Thymus (tissue), 11 donors: ENCODE measurements around the gene ARID3B. TPM values are rescaled to one million over a fixed set of nuclear protein-coding genes. Genes with fewer than 3 reads are reported as not detected.

Source experiments
- DNase-seq, 9 donors: peaks; one replicate each; pipeline ENCODE4 v3.0.0-alpha.2; 2013; ENCODE audit warnings: low spot score in 9 of 9, low read depth in 6 of 9, missing footprints in 1 of 9
- H3K27ac ChIP-seq, 2 donors: one replicate each; pipeline ENCODE4 v1.5.1; 2013; ENCODE audit warnings: control low read depth in 1 of 2, low read depth in 1 of 2, low read length in 1 of 2, mild to moderate bottlenecking in 1 of 2, moderate library complexity in 1 of 2
- H3K27me3 ChIP-seq, 2 donors: one replicate each; pipeline ENCODE4 v1.5.1; 2013; ENCODE audit warnings: low read length in 1 of 2; ENCODE audit not compliant: control insufficient read depth in 2 of 2, insufficient read depth in 1 of 2
- H3K36me3 ChIP-seq, 2 donors: one replicate each; pipeline ENCODE4 v1.5.1; 2013; ENCODE audit warnings: low read length in 1 of 2, mild to moderate bottlenecking in 1 of 2, moderate library complexity in 1 of 2; ENCODE audit not compliant: control insufficient read depth in 2 of 2, insufficient read depth in 2 of 2
- H3K4me1 ChIP-seq, 2 donors: one replicate each; pipeline ENCODE4 v1.5.1; 2013; ENCODE audit warnings: low read length in 2 of 2; ENCODE audit not compliant: control insufficient read depth in 2 of 2, insufficient read depth in 2 of 2
- H3K4me3 ChIP-seq, 2 donors: one replicate each; pipeline ENCODE4 v1.5.1; 2013; ENCODE audit warnings: low read length in 2 of 2, control low read depth in 1 of 2, mild to moderate bottlenecking in 1 of 2
- H3K9me3 ChIP-seq, 2 donors: one replicate each; pipeline ENCODE4 v1.5.1; 2013; ENCODE audit warnings: low read length in 1 of 2, mild to moderate bottlenecking in 1 of 2; ENCODE audit not compliant: control insufficient read depth in 2 of 2, insufficient read depth in 1 of 2
- WGBS: extraction: QIAGEN DNeasy Blood & Tissue Kit; methylation state at CpG from one replicate; pipeline ENCODE4 v1.1.7; 2013; 5-methylcytosine and 5-hydroxymethylcytosine counted together
- polyA plus RNA-seq: library from polyadenylated mRNA; stranded (reverse); fragments of 200-250 nt; gene quantifications from one replicate; pipeline ENCODE4 v1.2.3, GENCODE V29; 2013
- total RNA-seq: library from RNA; stranded (reverse); fragments of 120-200 nt; gene quantifications from one replicate; pipeline ENCODE4 v1.2.4, GENCODE V29; 2013
- donor health status: healthy.

The ARID3B gene
- total and polyA plus RNA-seq, 2 donors, result 5.6 to 5.8 TPM

DNA sequence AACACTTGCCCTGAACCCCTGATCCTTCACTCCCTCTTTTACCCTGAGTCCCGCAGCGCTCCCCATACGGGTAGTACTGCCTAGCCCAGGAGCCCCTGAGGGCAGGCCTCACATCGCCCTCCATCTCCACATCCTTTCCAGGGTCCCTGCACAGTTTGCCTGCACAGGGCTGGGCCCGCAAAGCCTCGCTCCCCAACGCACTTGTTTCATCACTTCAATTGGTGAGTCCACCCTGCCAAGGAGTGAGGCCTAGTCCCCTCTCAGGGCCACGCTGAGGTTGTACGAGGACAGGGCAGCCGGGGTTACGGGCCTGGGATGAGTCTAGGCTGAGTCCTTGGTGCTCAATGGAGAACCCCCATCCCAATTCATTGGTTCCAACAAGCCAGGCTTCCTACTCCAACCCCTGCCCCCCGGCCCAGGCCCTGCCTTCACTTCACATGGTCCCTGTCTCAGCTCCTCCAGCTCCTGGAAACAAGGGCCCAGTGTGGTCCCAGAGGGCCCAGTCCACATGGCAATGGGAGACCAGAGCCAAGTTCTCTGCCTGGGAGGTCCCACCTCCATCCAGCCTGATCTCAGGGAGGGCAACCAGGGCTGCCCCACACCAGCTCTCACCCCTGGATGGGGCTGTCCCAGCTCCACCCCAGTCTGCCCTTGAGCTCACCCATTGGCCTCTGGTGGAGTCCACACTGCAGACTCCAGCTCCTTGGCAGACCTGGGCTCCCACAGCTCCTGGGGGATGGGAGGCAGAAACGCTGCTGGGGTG, 62.2 kb downstream of the ARID3B start:
- WGBS, result 98% methylated on average over 13 of the region's 13 CpGs
- Histone ChIP-seq H3K4me3 (no peak overlapping the region), H3K4me1 (peaks cover 7 to 15% of the 10 kb centered on the region in 2 donors), H3K27ac (no peak overlapping the region), H3K9me3 (no peaks in the 10 kb centered on the region), H3K27me3 (no peaks in the 10 kb centered on the region), H3K36me3 (no peaks in the 10 kb centered on the region)
- no peak for DNase-seq

- WGBS, result 94% methylated on average over 11 of the region's 11 CpGs
- no peak for DNase-seq
- peaks cover 2 to 6% of the 10 kb centered on the region in 2 donors for H3K4me1 ChIP-seq
- H3K36me3 ChIP-seq, result no peaks in the 10 kb centered on the region
- H3K9me3 ChIP-seq, result no peaks in the 10 kb centered on the region
- H3K4me3 ChIP-seq, result no peak overlapping the region
- H3K27ac ChIP-seq, result no peak overlapping the region
- peaks cover 0 to 2% of the 10 kb centered on the region in 2 donors for H3K27me3 ChIP-seq
Measured at GRCh38 chr15:74603789-74604705, 63.0 kb downstream of the ARID3B start.

GRCh38 chr15:74604983-74605794, 64.2 kb downstream of the ARID3B start:
- 93% methylated on average over 12 of the region's 12 CpGs for WGBS

DNA sequence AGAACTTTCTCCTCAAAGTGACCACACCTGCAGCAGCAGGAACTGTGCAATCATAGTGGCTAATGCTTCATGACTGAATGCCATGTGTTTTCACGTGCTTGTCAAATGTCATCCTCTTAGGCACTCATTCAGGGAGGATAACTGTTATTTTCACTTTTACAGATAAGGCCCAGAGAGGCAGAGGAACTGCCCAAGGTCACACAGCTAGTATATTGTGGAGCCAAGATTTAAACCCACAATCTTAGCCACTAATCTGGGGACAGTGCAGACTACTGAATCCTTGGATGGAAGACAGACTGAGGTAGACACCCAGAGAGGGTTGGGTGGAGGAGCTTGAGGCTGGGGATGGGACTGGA, 64.8 kb downstream of the ARID3B start:
- peaks cover 0 to 2% of the 10 kb centered on the region in 2 donors for H3K27me3 ChIP-seq
- H3K36me3 ChIP-seq, result no peaks in the 10 kb centered on the region
- DNase-seq, result no peak
- H3K9me3 ChIP-seq, result no peaks in the 10 kb centered on the region
- no peak overlapping the region for H3K4me3 ChIP-seq
- no peak overlapping the region for H3K27ac ChIP-seq
- WGBS, result 94% methylated on average over 1 of the region's 1 CpG
- H3K4me1 ChIP-seq, result peaks cover 0 to 11% of the 10 kb centered on the region in 2 donors

More at GRCh38 chr15:74604983-74605794, 64.2 kb downstream of the ARID3B start:
- H3K4me3 ChIP-seq, result no peak overlapping the region
- peaks cover 0 to 2% of the 10 kb centered on the region in 2 donors for H3K27me3 ChIP-seq
- H3K27ac ChIP-seq, result no peak overlapping the region
- H3K9me3 ChIP-seq, result no peaks in the 10 kb centered on the region
- H3K36me3 ChIP-seq, result no peaks in the 10 kb centered on the region
- DNase-seq, result no peak
- H3K4me1 ChIP-seq, result peaks cover 0 to 6% of the 10 kb centered on the region in 2 donors

DNA sequence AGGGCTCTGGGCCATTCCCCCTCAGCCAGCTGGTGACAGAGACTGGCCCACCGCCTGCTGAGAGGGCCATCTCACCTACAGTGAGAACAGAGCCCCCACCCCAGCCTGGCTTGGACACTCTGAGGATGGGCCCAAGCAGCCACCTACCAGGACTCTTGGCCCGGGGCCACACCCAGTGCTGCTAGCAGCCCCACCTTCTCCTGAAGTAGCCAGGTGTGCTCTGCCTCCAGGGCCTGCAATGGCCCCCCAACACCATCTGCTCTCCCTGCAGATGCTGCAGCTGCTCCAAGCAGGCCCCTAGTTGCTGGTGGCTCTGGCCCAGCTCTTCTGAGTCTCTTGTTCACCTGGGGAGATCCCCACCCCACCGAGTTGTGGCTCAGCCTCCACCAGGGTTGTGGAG, 67.8 kb downstream of the ARID3B start:
- no peak for DNase-seq
- H3K27ac ChIP-seq, result no peak overlapping the region
- H3K36me3 ChIP-seq, result no peaks in the 10 kb centered on the region
- H3K27me3 ChIP-seq, result peaks cover 0 to 2% of the 10 kb centered on the region in 2 donors
- no peak overlapping the region for H3K4me3 ChIP-seq
- H3K9me3 ChIP-seq, result no peaks in the 10 kb centered on the region
- 95% methylated on average over 3 of the region's 3 CpGs for WGBS
- H3K4me1 ChIP-seq, result peaks cover 0 to 14% of the 10 kb centered on the region in 2 donors

DNA sequence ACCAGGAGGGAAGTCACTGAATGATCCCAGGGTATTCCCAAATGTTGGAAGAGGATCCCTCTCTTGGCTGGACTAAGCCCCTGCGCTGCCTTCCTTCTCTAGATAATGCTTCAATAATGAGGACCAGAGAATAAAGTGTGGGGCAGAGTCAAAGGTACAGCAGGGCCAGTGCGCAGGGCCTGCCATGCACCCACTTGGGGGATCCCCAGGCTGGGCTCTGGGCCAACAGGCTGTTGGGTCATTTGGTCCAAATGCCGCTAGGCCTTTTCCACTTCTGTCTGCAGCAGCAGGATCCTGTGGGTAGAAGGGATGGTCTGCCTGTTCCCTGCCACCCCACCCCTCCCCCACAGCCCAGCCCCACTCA, 68.9 kb downstream of the ARID3B start:
- DNase-seq, result no peak
- WGBS, result 96% methylated on average over 3 of the region's 3 CpGs
- Histone ChIP-seq H3K36me3 (no peaks in the 10 kb centered on the region), H3K9me3 (no peaks in the 10 kb centered on the region), H3K27me3 (peaks cover 0 to 2% of the 10 kb centered on the region in 2 donors), H3K4me3 (no peak overlapping the region), H3K27ac (no peak overlapping the region), H3K4me1 (peaks cover 0 to 23% of the 10 kb centered on the region in 2 donors)

GRCh38 chr15:74610302-74610951, 69.4 kb downstream of the ARID3B start:
- Histone ChIP-seq H3K36me3 (no peaks in the 10 kb centered on the region), H3K27ac (no peak overlapping the region), H3K4me3 (no peak overlapping the region), H3K9me3 (no peaks in the 10 kb centered on the region), H3K4me1 (peaks cover 0 to 25% of the 10 kb centered on the region in 2 donors), H3K27me3 (peaks cover 0 to 2% of the 10 kb centered on the region in 2 donors)
- DNase-seq, result no peak
- WGBS, result 89% methylated on average over 7 of the region's 7 CpGs

DNA sequence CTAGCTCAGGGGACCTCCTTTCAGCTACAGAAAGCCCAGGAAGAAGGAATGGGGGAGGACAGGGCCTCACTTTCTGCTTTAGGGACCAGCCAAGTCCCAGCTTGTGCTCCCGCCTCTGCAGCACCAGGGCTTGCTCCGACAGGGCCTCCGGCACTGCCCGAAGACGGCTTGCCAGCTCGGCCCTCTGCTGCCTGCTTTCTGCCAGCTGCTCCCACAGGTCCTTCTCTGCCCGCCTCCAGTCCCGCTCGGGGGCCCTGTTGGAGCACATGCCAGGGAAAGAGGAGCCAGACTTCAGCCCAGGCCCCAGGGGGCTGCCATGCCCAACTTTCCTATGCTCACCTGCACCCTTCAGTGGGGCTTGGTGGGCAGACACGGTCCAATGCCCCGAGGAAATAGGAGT, 70.3 kb downstream of the ARID3B start:
- Histone ChIP-seq H3K36me3 (no peaks in the 10 kb centered on the region), H3K9me3 (peaks cover 0 to 3% of the 10 kb centered on the region in 2 donors), H3K4me3 (no peak overlapping the region), H3K4me1 (peaks cover 0 to 26% of the 10 kb centered on the region in 2 donors), H3K27me3 (peaks cover 0 to 2% of the 10 kb centered on the region in 2 donors), H3K27ac (no peak overlapping the region)
- 95% methylated on average over 11 of the region's 11 CpGs for WGBS
- DNase-seq, result no peak
